NCI-H128 (cell line): ENCODE measurements around the gene COL6A2.
"Not testable (repeated sequence)": the region's sequence is repeated elsewhere in the genome, so short reads cannot be mapped to it uniquely, and the experiment has no call there.

Source experiments
- DNase-seq: peaks from one replicate; lab custom pipeline; 2025; ENCODE audit not compliant: unreplicated experiment; lab: John Stamatoyannopoulos, UW

The COL6A2 gene

DNA sequence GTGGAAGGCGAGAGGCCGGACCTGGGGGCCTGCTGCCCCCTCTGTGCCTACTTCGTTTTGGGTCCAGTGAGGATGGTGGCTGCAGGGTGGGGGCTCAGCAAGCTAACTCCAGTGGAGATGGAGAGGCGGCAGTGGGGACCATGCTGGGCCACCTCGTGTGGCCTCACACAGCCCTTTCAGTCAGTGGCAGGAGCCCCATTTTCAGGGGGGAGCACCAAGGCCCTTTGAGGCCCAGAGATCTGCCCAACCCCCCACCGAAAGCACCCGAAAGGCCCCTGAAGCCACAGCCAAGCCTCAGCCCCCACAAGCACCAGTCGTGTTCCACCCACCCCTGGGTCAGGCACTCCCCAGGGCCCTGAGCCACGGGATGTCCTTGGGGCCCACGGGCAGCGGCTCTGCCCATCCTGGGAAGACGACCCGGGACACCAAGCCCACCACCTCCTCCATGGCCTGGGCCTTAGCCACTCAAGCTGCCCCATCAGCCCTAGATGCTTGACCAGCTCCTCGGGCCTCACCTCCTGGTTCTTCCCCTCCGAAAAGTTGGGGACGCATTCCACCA, 57.1 kb downstream of the COL6A2 start:
- DNase-seq, result no peak

DNA sequence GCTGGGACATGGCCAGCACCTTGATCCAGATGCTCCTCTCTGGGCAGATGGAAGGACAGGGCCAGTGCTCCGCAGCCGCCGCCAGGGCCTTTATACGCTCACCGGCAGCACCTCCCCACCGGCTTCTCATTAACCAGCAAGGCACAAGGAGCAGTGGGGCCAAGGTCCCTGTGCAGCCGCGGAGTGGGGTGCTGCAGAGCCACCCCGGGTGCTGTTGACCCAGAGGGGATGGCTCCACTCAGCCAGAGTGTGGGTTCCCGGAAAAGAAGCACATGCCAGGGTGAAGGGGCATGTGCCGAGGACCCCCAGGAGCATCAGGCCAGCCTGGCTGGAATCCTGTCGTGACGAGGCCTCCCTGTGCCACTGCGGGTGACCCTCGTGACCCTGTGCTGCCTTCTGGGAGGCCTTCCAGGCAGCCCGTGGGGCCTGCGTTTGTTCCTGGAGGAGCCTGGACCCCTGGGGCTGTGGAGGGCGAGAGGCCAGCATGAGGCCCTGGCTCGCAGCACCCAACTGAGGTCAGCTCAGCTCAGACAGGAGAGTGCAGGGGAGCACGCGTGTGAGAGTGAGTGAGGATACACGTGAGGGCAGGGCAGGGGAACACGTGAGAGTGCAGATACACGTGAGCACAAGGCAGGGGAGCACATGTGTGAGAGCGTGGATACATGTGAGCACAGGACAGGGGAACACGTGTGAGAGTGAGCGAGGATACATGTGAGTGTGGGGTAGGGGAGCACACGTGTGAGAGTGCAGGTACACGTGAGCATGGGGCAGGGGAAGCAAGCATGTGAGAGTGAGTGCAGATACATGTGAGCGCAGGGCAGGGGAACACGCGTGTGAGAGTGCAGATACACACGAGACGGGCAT, 57.8 kb downstream of the COL6A2 start, which contains the start of gene FTCD:
FTCD (minus strand) TSS at position 66 of the 864 bp plus-strand sequence; CDS start at position 10, 56 bp downstream.
- DNase-seq, result no peak

GRCh38 chr21:46156378-46156645, 58.4 kb downstream of the COL6A2 start:
- no peak for DNase-seq

DNA sequence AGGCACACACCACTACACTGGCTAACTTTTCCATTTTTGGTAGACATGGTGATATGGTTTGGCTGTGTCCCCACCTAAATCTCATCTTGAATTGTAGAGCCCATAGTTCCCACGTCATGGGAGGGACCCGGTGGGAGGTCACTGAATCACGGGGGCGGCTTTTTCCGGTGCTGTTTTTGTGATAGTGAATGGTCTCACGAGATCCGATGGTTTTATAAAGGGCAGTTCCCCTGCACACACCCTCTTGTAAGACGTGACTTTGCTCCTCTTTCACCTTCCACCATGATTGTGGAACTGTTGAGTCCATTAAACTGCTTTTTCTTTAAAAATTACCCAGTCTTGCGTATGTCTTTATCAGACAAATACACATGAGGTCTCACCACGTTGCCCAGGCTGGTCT, 58.8 kb downstream of the COL6A2 start:
- DNase-seq, result no peak

GRCh38 chr21:46157396-46157986, 59.6 kb downstream of the COL6A2 start:
- DNase-seq, result no peak

DNA sequence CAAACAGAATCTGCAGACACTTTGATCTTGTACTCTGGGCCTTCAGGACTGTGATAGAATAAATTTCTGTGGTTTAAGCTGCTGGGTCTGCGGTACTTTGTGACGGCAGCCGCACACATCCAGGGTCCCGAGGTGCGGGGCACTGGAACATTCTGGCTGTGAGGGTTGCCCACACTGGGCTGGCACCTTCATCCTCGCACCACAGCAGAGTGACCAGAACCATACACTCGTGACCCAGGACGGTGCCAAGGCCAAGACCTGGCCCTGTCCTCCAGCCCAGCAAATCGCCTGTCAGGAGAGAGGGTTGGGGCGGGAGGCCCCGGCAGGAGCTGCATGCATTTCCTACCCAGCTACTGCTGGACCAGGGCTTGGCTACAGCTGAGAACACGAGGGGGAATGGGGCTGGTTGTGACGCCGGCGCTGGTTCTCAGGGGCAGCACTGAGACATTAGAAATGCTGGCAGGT, 60.1 kb downstream of the COL6A2 start:
- DNase-seq, result no peak

GRCh38 chr21:46158666-46159300, 60.9 kb downstream of the COL6A2 start:
- DNase-seq, result no peak

GRCh38 chr21:46159390-46159789, 61.5 kb downstream of the COL6A2 start:
- DNase-seq, result no peak

DNA sequence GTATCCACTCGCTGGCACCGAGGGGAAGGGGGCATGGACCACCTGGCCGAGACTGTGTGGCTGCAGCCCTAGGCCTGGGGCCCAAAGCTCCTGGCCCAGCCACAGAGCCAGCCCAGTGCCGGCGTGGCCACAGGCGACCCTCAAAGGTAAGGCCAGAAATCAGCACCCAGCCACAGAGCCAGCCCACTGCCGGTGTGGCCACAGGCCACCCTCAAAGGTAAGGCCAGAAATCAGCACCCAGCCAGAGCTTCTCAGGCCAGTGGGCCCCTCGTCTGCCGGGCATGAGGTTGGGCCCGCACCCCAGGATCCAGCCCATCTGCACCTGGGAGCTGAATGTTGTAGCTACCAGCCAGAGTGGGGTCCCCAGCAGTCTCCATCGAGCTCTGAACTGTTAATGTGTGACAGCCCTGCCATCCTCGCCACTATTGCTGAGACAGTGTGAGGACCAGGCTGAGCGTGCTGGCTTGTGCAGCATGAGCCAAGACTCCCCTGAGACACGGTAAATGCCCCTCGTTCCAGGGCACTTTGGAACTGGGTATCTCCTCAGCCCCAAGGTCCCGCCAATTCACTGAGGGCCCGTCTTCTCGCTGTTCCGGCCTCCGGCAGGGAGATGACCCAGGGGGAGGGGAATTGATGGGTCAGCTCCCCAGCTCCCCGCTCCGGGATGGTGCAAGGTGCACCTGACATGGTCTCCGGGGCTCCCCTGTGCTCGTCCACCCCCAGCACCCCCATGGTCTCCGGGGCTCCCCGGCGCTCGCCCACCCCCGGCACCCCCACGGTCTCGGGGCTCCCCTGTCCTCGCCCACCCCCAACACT, 62.1 kb downstream of the COL6A2 start:
- DNase-seq, result no peak

DNA sequence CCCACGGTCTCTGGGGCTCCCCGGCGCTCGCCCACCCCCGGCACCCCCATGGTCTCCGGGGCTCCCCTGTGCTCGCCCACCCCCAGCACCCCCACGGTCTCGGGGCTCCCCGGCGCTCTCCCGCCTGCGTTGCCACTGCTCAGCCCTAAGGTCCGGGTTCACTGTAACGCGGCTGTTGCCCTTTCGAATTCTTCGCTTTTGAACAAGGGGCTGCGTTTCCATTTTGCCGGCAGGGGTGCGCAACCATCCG, 62.7 kb downstream of the COL6A2 start:
- no peak for DNase-seq

DNA sequence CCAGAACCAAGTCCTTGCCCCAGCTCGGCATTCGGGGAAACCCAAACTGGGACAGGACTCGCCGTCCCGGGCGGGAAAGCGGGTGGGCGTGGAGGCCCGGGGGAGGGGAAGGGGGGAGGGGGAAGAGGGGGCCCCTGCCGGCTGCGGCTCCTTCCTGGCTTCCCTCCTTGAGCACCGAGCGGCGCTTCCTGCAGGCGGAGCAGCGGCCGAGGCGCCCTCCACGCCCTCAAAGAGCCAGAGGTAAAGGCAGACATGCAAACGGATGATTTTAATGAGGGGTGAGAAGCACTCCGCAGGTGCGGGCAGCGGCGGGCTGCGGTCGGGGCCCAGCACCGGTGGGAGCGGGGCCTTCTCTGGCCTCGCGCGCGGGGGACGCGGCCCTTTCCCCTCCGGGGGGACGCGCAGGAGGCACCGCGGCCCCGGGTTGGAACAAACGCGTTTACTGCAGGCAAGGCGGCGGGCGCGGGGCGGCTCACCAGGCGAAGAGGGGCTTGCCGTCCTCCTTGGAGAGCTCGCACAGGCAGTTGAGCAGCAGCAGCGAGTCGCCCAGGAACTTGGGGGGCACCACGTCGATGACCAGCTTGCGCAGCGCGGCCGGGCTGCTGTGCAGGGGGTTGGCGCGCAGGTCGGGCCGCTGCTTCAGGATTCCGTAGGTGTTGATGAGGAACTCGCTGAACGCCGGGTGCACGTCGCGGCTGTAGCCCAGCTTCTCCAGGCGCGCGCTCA, 63.2 kb downstream of the COL6A2 start:
- no peak for DNase-seq

DNA sequence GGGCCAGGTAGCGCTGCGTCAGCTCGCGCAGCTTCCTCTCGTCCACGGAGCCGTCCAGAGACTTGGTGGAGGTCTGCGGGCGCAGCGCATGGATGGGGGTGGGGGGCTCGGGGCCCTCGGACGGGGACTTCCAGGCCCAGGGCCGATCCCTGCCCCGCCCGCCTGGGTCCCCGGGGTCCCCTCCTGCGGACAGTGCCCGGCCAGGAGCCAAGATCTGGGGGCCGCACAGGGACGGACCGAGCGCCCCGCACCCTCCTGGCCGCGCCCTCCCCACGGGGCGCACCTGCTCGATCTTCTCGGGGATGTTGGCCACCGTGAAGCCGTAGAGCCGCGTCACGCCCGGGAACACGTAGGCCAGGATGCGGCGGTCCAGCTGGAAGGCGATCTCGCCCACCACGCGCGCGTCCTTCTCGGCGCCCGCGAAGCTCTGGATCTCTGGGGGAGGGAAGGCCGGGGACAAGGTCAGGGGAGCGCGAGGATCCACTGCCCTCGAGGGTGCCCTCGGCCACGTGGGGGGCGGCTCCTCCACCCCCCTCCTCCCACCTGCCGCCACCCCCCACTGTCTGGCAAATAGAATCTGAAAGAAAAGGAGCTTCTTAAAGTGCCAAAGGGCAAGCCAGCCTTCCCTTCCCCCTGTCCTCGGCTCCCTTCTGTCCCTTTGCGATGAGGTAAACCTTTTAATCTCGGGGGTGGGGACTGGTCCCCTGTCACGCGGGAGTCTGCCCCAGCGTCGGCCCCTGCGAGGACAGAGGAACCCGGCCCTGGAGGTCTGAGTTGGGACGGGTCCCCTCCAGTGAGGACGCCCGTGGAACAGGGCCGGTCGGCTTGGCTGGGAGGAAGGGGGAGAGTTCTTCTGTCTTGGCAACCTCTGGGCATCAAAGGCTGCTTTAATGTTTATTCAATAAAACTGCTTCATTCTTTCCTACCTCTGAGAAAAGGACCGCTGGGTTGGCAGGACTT, 64.0 kb downstream of the COL6A2 start:
- DNase-seq, result no peak

DNA sequence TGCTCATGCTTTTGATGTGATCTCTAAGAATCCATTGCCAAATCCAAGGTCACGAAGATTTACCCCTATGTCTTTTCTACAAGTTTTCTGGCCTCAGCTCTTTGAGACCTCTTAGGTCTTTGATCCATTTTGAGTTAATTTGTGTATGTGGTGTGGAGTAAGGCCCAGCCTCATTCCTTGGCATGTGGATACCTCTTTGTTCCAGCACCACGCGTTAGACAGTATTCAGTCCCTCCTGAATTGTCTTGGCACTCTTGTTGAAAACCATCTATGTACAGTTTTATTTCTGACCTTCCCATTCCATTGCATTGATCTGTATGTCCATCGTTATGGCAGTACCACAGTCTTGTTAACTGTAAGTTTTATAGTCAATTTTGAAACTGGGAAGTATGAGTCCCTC, 65.5 kb downstream of the COL6A2 start:
- DNase-seq, result no peak

GRCh38 chr21:46165098-46165497, 67.2 kb downstream of the COL6A2 start:
- DNase-seq, result no peak

DNA sequence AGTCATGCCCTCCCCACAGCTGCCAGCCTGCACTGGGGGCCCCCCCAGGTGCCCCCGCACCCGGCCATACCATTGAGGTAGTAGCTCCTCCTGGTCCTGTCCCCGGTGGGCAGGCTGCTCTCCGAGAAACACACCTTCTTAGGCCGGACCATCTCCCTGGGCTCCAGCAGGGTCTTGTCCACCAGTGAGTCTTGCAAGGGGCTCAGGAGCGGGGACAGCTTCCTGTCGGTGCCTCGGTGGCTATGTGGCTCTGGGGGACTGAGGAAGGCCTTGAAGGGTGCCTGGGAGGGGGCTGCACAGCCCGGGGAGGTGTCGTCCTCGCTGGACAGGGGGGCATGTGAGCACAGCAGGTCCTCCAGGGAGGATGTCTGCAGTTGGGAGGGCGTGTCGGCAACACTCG, 70.3 kb downstream of the COL6A2 start:
- no peak for DNase-seq

GRCh38 chr21:46168659-46169386, 70.9 kb downstream of the COL6A2 start:
- DNase-seq, result no peak

- DNase-seq, result not testable (repeated sequence)
Observed at GRCh38 chr21:46170436-46171193, 72.7 kb downstream of the COL6A2 start.

GRCh38 chr21:46171585-46171984, 73.7 kb downstream of the COL6A2 start:
- DNase-seq, result no peak
